Heart left ventricle (tissue), 16 donors: Measurements from ENCODE around the gene CTF1. TPM values are rescaled to one million over a fixed set of nuclear protein-coding genes. Genes with fewer than 3 reads are reported as not detected.

Source experiments
- ATAC-seq, 4 donors: fragments of 200-7000 bp; cut with Tn5 transposase; one replicate each; pipeline ENCODE4 v1.9.1; 2020 to 2022; ENCODE audit warnings: moderate library complexity in 4 of 4, mild to moderate bottlenecking in 3 of 4, moderate number of reproducible peaks in 1 of 4
- DNase-seq, 5 donors: peaks; one replicate each; pipeline ENCODE4 v3.0.0-alpha.2; 2020
- H3K27ac ChIP-seq, 12 donors: fragments of 200-600 bp; sonication (generic) in 4 of 12; one replicate each; pipeline versions ENCODE4 v1.5.0 to v1.8.0; 2016 to 2022; ENCODE audit warnings: mild to moderate bottlenecking in 2 of 12
- H3K27me3 ChIP-seq, 9 donors: fragments of 200-600 bp; sonication (generic) in 2 of 9; one replicate each; pipeline versions ENCODE4 v1.5.1 to v1.8.0; 2016 to 2022; ENCODE audit warnings: mild to moderate bottlenecking in 3 of 9
- H3K36me3 ChIP-seq, 9 donors: fragments of 200-600 bp; sonication (generic) in 2 of 9; one replicate each; pipeline versions ENCODE4 v1.5.0 to v1.8.0; 2018 to 2022; ENCODE audit warnings: mild to moderate bottlenecking in 2 of 9
- H3K4me1 ChIP-seq, 12 donors: fragments of 200-600 bp; sonication (generic) in 4 of 12; one replicate each; pipeline versions ENCODE4 v1.5.0 to v1.8.0; 2016 to 2022; ENCODE audit warnings: mild to moderate bottlenecking in 3 of 12
- H3K4me3 ChIP-seq, 12 donors: fragments of 200-600 bp; sonication (generic) in 4 of 12; one replicate each; pipeline versions ENCODE4 v1.5.0 to v1.8.0; 2017 to 2022; ENCODE audit warnings: mild to moderate bottlenecking in 9 of 12, moderate library complexity in 4 of 12
- H3K9me3 ChIP-seq, 12 donors: fragments of 200-600 bp; sonication (generic) in 4 of 12; one replicate each; pipeline versions ENCODE4 v1.5.0 to v1.8.0; 2016 to 2022; ENCODE audit warnings: mild to moderate bottlenecking in 1 of 12
- POLR2A ChIP-seq, 2 donors: fragments of 450-650 bp; IDR thresholded peaks; one replicate each; pipeline ENCODE4 v1.6.1; 2017; ENCODE audit warnings: antibody characterized with exemption in 2 of 2, mild to moderate bottlenecking in 2 of 2, moderate library complexity in 2 of 2
- whole genome bisulfite sequencing, 4 donors: extraction: QIAGEN DNeasy Blood & Tissue Kit in 2 of 4; methylation state at CpG; one replicate each; pipeline versions ENCODE4 v1.1.5 to v1.1.7; 2013 to 2018; 5-methylcytosine and 5-hydroxymethylcytosine counted together
- intact Hi-C, 10 donors: fragments of 100-400 bp; cut with DNase I; formaldehyde crosslinking; loops; one replicate each; pipeline versions ENCODE4 v1.11.1 to v1.14.2; 2022
- polyA plus RNA-seq, 2 donors: library from polyadenylated mRNA; stranded (reverse); fragments of 200-250 nt; gene quantifications; one replicate each; pipeline ENCODE4 v1.2.3, GENCODE V29; 2013
- total RNA-seq, 9 donors: library from RNA; depleted of rRNA in 2 of 9; stranded (reverse); fragments of >200 nt in 2 of 9; fragmentation: NEBNext Ultra II Directional in 3 of 9; extraction: Animal tissue kit (Norgen Biotek cat#: 25700) in 3 of 9; gene quantifications; one replicate each; pipeline versions ENCODE4 v1.1.0 to v1.2.4, GENCODE V29; 2016 to 2023
- TF ChIP-seq, protein P1 (sequence below), 12 donors: fragments of 200-600 bp; sonication (generic) in 4 of 12; IDR thresholded peaks; one replicate each; pipeline versions ENCODE4 v1.5.0 to v1.8.0; 2018 to 2022; ENCODE audit warnings: antibody characterized with exemption in 12 of 12, mild to moderate bottlenecking in 5 of 12
- donor health status: ischemic (EF 13 %, LVEDD 7.1; RV severe dilation, severe dysfunction).
- donor health status: healthy with polysubstance abuse.
- donor health status: DM: no; HTN: yes; CAD: no.
- donor health status: DM: no; HTN: no; CAD: no.
- donor health status: ischemic (EF 25% LVEDD 6.9; RV normal size, moderate dysfunction).
- donor health status: ischemic (EF 25% LVEDD 5.7; RV mildly dilated, moderate dysfunction).
- donor health status: healthy.
- donor health status: DM: yes; HTN: yes; CAD: no.
- donor health status: ischemic (EF 35%, LVEDD 5.7; RV mildly dilated, moderate dysfunction).
- donor health status: nonischemic (EF 11% LVEDD 7.7; RV severe dilation, severe dysfunction).
- donor health status: DM: yes; HTN: yes; CAD: no.
- donor health status: PGD.
- donor health status: ischemic (EF 29% LVEDD 5.4; RV normal size, mild dysfunction).
- donor health status: nonischemic (EF 23%, LVEDD 6.1; RV moderate dilation, normal function).

Gene CTF1
- total and polyA plus RNA-seq, 11 donors: 3.7 to 22.2 (median 12.2) TPM

DNA sequence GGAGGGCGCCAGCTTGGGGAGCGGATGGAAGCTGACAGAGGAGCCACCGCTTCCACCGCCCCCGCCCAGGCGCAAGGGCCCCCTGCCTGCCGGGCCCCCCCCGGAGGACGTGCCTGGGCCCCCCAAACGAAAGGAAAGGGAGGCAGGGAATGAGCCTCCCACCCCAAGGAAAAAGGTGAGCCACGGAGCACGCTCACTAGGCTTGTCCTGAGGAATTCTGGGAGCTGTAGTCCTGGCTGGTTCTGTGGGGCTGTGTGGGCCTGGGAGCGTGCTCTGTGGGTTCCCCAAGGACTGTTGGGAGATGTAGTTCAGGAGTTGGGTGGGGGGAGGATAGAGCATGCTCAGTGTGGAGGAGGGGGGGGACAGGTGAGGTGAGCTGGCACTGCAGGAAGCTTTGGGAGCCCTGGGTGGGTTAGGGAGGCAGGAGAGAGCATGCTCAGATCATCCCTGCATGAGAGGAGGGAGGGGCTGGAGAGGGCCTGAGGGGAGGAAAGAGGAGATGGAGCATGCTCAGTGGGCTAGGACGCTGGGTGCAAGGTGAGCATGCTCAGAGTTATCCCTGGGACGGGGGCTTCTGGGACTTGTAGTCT, 31.5 kb downstream of the CTF1 start:
- Histone ChIP-seq H3K36me3 (peaks cover 0 to 46% (median 17%) of the 10 kb centered on the region in 9 donors), H3K4me3 (no peak overlapping the region), H3K9me3 (no peaks in the 10 kb centered on the region), H3K27me3 (no peaks in the 10 kb centered on the region), H3K27ac (peak overlapping the region in 1 of 12 donors; percentile 43), H3K4me1 (peaks cover 0 to 28% (median 8%) of the 10 kb centered on the region in 12 donors)
- ATAC-seq (peak; percentile 18 to 40 (median 20)), DNase-seq (peak in 4 of 5 donors; percentile 61 to 70 (median 64))
- no peak for TF ChIP-seq POLR2A (IDR thresholded peaks at IDR 0.05)
- TF ChIP-seq, protein P1, sequence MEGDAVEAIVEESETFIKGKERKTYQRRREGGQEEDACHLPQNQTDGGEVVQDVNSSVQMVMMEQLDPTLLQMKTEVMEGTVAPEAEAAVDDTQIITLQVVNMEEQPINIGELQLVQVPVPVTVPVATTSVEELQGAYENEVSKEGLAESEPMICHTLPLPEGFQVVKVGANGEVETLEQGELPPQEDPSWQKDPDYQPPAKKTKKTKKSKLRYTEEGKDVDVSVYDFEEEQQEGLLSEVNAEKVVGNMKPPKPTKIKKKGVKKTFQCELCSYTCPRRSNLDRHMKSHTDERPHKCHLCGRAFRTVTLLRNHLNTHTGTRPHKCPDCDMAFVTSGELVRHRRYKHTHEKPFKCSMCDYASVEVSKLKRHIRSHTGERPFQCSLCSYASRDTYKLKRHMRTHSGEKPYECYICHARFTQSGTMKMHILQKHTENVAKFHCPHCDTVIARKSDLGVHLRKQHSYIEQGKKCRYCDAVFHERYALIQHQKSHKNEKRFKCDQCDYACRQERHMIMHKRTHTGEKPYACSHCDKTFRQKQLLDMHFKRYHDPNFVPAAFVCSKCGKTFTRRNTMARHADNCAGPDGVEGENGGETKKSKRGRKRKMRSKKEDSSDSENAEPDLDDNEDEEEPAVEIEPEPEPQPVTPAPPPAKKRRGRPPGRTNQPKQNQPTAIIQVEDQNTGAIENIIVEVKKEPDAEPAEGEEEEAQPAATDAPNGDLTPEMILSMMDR (IDR thresholded peaks at IDR 0.05): no peak
- intact Hi-C loops: no loop called here
- 44 to 61% (median 54%) methylated on average over 7 to 15 of the region's 15 CpGs for WGBS, 4 donors

DNA sequence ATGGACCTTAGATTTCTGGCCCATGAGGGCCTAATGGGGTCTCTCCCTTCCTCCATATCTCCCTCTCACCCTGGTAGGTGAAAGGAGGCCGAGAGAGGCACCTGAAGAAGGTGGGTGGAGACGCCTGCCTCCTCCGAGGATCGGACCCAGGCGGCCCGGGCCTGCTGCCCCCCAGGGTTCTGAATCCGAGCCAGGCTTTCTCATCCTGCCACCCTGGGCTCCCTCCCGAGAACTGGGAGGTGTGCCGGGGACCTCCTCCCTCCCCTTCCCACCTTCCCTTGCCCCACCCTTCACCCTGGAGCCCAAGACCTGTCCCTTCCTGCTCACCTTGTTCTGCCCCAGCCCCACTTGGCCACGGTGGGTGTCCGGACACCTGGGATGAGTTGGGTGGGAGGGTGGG, 32.0 kb downstream of the CTF1 start:
- no peak for ATAC-seq
- 88 to 92% (median 90%) methylated on average over 7 to 11 of the region's 11 CpGs for WGBS, 4 donors
- Histone ChIP-seq H3K27me3 (no peaks in the 10 kb centered on the region), H3K4me1 (peaks cover 0 to 28% (median 8%) of the 10 kb centered on the region in 12 donors), H3K36me3 (peaks cover 0 to 47% (median 22%) of the 10 kb centered on the region in 9 donors), H3K27ac (no peak overlapping the region), H3K4me3 (no peak overlapping the region), H3K9me3 (no peaks in the 10 kb centered on the region)
- TF ChIP-seq, protein P1 (IDR thresholded peaks at IDR 0.05): no peak
- TF ChIP-seq POLR2A (IDR thresholded peaks at IDR 0.05): no peak
- DNase-seq: no peak
- intact Hi-C loops: no loop called here

DNA sequence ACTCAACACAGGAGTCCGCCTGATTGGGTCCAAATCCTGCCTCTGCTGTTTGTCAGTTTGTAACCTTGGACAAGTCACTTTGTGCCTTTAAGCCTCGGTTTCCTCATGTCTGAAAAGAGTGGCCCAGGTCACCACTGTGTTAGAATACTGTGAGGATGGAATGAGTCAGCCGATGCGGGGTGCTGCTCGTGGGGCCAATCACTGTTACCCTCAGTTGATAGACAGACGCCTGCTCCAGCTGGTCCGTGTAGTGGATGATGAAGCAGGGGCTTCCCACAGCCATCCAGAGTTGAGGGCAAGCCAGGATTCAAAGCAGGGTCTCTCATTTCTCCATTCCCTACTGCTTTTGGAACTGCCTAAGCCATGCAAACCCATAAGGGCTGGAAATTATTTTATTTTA, 32.8 kb downstream of the CTF1 start:
- WGBS, 4 donors: 85 to 89% (median 86%) methylated on average over 7 of the region's 7 CpGs
- Histone ChIP-seq H3K27me3 (no peaks in the 10 kb centered on the region), H3K27ac (no peak overlapping the region), H3K36me3 (peaks cover 0 to 47% (median 22%) of the 10 kb centered on the region in 9 donors), H3K4me1 (peaks cover 0 to 25% (median 8%) of the 10 kb centered on the region in 12 donors), H3K9me3 (no peaks in the 10 kb centered on the region), H3K4me3 (no peak overlapping the region)
- intact Hi-C loops: no loop called here
- DNase-seq (no peak), ATAC-seq (no peak)
- TF ChIP-seq, protein P1 (IDR thresholded peaks at IDR 0.05): no peak
- TF ChIP-seq POLR2A (IDR thresholded peaks at IDR 0.05): no peak

DNA sequence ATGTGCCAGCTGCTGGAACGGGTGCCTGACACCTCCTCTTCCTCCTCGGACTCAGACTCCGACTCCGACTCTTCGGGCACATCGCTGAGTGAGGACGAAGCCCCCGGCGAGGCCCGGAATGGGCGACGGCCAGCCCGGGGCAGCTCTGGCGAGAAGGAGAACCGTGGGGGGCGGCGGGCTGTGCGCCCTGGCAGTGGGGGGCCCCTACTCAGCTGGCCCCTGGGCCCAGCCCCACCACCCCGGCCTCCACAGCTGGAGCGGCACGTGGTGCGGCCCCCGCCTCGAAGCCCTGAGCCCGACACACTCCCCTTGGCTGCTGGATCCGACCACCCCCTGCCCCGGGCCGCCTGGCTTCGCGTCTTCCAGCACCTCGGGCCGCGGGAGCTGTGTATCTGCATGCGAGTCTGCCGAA, 33.8 kb downstream of the CTF1 start:
- no peaks in the 10 kb centered on the region for H3K9me3 ChIP-seq
- H3K27me3 ChIP-seq: no peaks in the 10 kb centered on the region
- WGBS, 4 donors: 90 to 91% (median 91%) methylated on average over 6 to 35 of the region's 35 CpGs
- peak overlapping the region in 7 of 12 donors; percentile 54 to 76 (median 68) for H3K27ac ChIP-seq
- ATAC-seq (no peak), DNase-seq (no peak)
- peaks cover 0 to 47% (median 22%) of the 10 kb centered on the region in 9 donors for H3K36me3 ChIP-seq
- TF ChIP-seq, protein P1 (IDR thresholded peaks at IDR 0.05): no peak
- TF ChIP-seq POLR2A (IDR thresholded peaks at IDR 0.05): no peak
- intact Hi-C loops: no loop called here
- H3K4me3 ChIP-seq: no peak overlapping the region
- H3K4me1 ChIP-seq: peaks cover 0 to 21% (median 2%) of the 10 kb centered on the region in 12 donors
